Parietal lobe (tissue), 1 donor: ENCODE data around the gene RPAP3. TPM values are rescaled to one million over a fixed set of nuclear protein-coding genes. Genes with fewer than 3 reads are reported as not detected.

Experiments
- total RNA-seq: library from RNA; depleted of rRNA; stranded (reverse); fragments of >200 nt; gene quantifications from one replicate; pipeline ENCODE4 v1.2.3, GENCODE V29; 2014

Gene RPAP3
- 27.5 TPM for total RNA-seq

GRCh38 chr12:47705566-47706425, at the start of gene RPAP3:
Gene RPAP3 (minus strand): TSS chr12:47706030. CDS start chr12:47702840, 3,190 bp downstream.

GRCh38 chr12:47725091-47725772, 19.4 kb upstream of the RPAP3 start, which contains the start of gene ENDOU:
Gene ENDOU (minus strand): TSS chr12:47725490. CDS start chr12:47725413, 77 bp downstream.

Other genes starting within 250 kb of the RPAP3 start
- not detected for gene ENDOU, start 19.5 kb upstream of the RPAP3 start, total RNA-seq
- gene RAPGEF3, start 52.9 kb upstream of the RPAP3 start, total RNA-seq, result 17.5 TPM
- 8.1 TPM for gene SLC48A1, start 67.2 kb upstream of the RPAP3 start, total RNA-seq
- gene HDAC7, start 113.9 kb upstream of the RPAP3 start, total RNA-seq, result 18.5 TPM
- not detected for gene VDR, start 199.0 kb upstream of the RPAP3 start, total RNA-seq